Ovary (tissue), 3 donors: Measurements from ENCODE around the gene RAPGEFL1.
"Not testable (repeated sequence)": the region's sequence is repeated elsewhere in the genome, so short reads cannot be mapped to it uniquely, and the experiment has no call there.

Source experiments
- POLR2A ChIP-seq: fragments of 450-650 bp; IDR thresholded peaks from one replicate; pipeline ENCODE4 v1.6.1; 2017; ENCODE audit warnings: antibody characterized with exemption, mild to moderate bottlenecking, moderate library complexity
- TF ChIP-seq, protein P1 (sequence below), 3 donors: fragments of 450-650 bp in 2 of 3; fragments of 200-600 bp in 1 of 3; IDR thresholded peaks; one replicate each; pipeline versions ENCODE4 v1.5.1 to v1.8.0; 2016 to 2022; ENCODE audit warnings: antibody characterized with exemption in 3 of 3, mild to moderate bottlenecking in 1 of 3
- donor health status: DM: no; HTN: no; CAD: no.

GRCh38 chr17:40206193-40206592 is 28.9 kb downstream of the RAPGEFL1 start:
- TF ChIP-seq, protein P1, sequence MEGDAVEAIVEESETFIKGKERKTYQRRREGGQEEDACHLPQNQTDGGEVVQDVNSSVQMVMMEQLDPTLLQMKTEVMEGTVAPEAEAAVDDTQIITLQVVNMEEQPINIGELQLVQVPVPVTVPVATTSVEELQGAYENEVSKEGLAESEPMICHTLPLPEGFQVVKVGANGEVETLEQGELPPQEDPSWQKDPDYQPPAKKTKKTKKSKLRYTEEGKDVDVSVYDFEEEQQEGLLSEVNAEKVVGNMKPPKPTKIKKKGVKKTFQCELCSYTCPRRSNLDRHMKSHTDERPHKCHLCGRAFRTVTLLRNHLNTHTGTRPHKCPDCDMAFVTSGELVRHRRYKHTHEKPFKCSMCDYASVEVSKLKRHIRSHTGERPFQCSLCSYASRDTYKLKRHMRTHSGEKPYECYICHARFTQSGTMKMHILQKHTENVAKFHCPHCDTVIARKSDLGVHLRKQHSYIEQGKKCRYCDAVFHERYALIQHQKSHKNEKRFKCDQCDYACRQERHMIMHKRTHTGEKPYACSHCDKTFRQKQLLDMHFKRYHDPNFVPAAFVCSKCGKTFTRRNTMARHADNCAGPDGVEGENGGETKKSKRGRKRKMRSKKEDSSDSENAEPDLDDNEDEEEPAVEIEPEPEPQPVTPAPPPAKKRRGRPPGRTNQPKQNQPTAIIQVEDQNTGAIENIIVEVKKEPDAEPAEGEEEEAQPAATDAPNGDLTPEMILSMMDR (IDR thresholded peaks at IDR 0.05): not testable (repeated sequence)
- not testable (repeated sequence) for TF ChIP-seq POLR2A
